K562 (cell line): ENCODE results near the gene PELI3. TPM values are rescaled to one million over a fixed set of nuclear protein-coding genes. Genes with fewer than 3 reads are reported as not detected.

Source experiments
- ATF1 ChIP-seq, 2 experiments: fragments of 450-650 bp in 1 of 2; IDR thresholded peaks; 2 replicates each; pipeline ENCODE4 v1.6.1; 2016; ENCODE audit warnings: missing compliant biosample characterization in 1 of 2, missing genetic modification characterization in 1 of 2
- ATF7 ChIP-seq: fragments of 450-650 bp; IDR thresholded peaks from 2 replicates; pipeline ENCODE4 v1.7.1; 2014; ENCODE audit warnings: mild to moderate bottlenecking, moderate library complexity
- DMBX1 ChIP-seq: fragments of 250-450 bp; sonication (Bioruptor Pico); IDR thresholded peaks from 2 replicates; pipeline ENCODE4 v1.8.0; 2022; ENCODE audit warnings: inconsistent platforms, mild to moderate bottlenecking, moderate library complexity, borderline replicate concordance
- ELF4 ChIP-seq: fragments of 450-650 bp; formaldehyde crosslinking; IDR thresholded peaks from 2 replicates; pipeline ENCODE4 v1.4.0; 2022; ENCODE audit warnings: missing genetic modification characterization
- GTF2E2 ChIP-seq: fragments of 200-800 bp; sonication (Bioruptor generic); IDR thresholded peaks from 2 replicates; pipeline ENCODE4 v1.6.1; 2016; ENCODE audit warnings: missing genetic modification characterization, missing compliant biosample characterization
- HDAC1 ChIP-seq, 2 experiments: fragments of 450-650 bp; IDR thresholded peaks; 2 replicates each; pipeline ENCODE4 v1.6.1; 2016 to 2017; ENCODE audit warnings: inconsistent platforms in 1 of 2, mild to moderate bottlenecking in 1 of 2, moderate library complexity in 1 of 2
- HDAC8 ChIP-seq: fragments of 450-650 bp; IDR thresholded peaks from 2 replicates; pipeline ENCODE4 v1.6.1; 2016; ENCODE audit warnings: mild to moderate bottlenecking, missing genetic modification characterization, moderate library complexity, missing compliant biosample characterization
- HDGF ChIP-seq: fragments of 450-650 bp; IDR thresholded peaks from 2 replicates; pipeline ENCODE4 v1.6.1; 2016
- ILF3 ChIP-seq: fragments of 450-650 bp; IDR thresholded peaks from 2 replicates; pipeline ENCODE4 v1.6.1; 2018; ENCODE audit warnings: antibody characterized with exemption, mild to moderate bottlenecking, moderate library complexity, borderline replicate concordance
- MYNN ChIP-seq, 2 experiments: sonication (generic); formaldehyde crosslinking in 1 of 2; IDR thresholded peaks; 2 replicates each; pipeline versions ENCODE4 v1.5.0 to v1.6.1; 2016 to 2020; ENCODE audit warnings: antibody characterized with exemption in 1 of 2, missing genetic modification reagents in 1 of 2
- POU5F1 ChIP-seq: fragments of 150-350 bp; IDR thresholded peaks from 2 replicates; pipeline ENCODE4 v1.6.1; 2014; ENCODE audit warnings: borderline replicate concordance, low read length, low read depth, mild to moderate bottlenecking; ENCODE audit not compliant: partially characterized antibody
- PTBP1 ChIP-seq: fragments of 200-400 bp; formaldehyde crosslinking; IDR thresholded peaks from 2 replicates; pipeline ENCODE4 v1.6.1; 2017; ENCODE audit warnings: low read depth, low read length
- PYGO2 ChIP-seq: fragments of 450-650 bp; IDR thresholded peaks from 2 replicates; pipeline ENCODE4 v1.6.1; 2016; ENCODE audit warnings: mild to moderate bottlenecking, missing genetic modification characterization, moderate library complexity, missing compliant biosample characterization
- RBM25 ChIP-seq: fragments of 200-400 bp; formaldehyde crosslinking; IDR thresholded peaks from 2 replicates; pipeline ENCODE4 v1.6.1; 2018; ENCODE audit warnings: low read length, low read depth, moderate library complexity; ENCODE audit not compliant: severe bottlenecking
- SLC30A9 ChIP-seq: fragments of 250-450 bp; sonication (Bioruptor Pico); IDR thresholded peaks from 2 replicates; pipeline ENCODE4 v1.8.0; 2022; ENCODE audit warnings: mild to moderate bottlenecking, moderate library complexity
- ZBTB7A ChIP-seq: IDR thresholded peaks from 2 replicates; pipeline ENCODE4 v1.6.1; 2011; ENCODE audit warnings: low read depth, mild to moderate bottlenecking, low read length, moderate library complexity, borderline replicate concordance; ENCODE audit not compliant: control insufficient read depth
- ZFP36 ChIP-seq: fragments of 150-350 bp; IDR thresholded peaks from 2 replicates; pipeline ENCODE4 v1.6.1; 2018; ENCODE audit warnings: low read length, low read depth; ENCODE audit not compliant: partially characterized antibody
- ZKSCAN3 ChIP-seq: fragments of 250-450 bp; sonication (Bioruptor Pico); IDR thresholded peaks from 2 replicates; pipeline ENCODE4 v1.4.0; 2020
- ZNF274 ChIP-seq: IDR thresholded peaks from 2 replicates; pipeline ENCODE4 v1.6.1; 2011; ENCODE audit warnings: low read depth, mild to moderate bottlenecking, low read length, moderate library complexity, borderline replicate concordance
- ZNF717 ChIP-seq: fragments of 250-450 bp; sonication (Bioruptor Pico); IDR thresholded peaks from 2 replicates; pipeline ENCODE4 v1.5.0; 2021
- polyA plus RNA-seq, 8 experiments: library from polyadenylated mRNA; depleted of rRNA in 4 of 8; stranded (reverse) in 5 of 8; unstranded in 3 of 8; fragments of >200 nt; fragmentation: Nextera tagmentation in 2 of 8; fragmentation: Illumina TruSeq in 1 of 8; extraction: Ambion mirVana in 2 of 8; extraction: Trizol in 1 of 8; gene quantifications; 2 replicates each; pipeline versions ENCODE4 v1.2.1 to v1.2.3, GENCODE V29; 2011 to 2014; ENCODE audit warnings: inconsistent platforms in 1 of 8, missing spikeins in 1 of 8
- total RNA-seq, 7 experiments: library from RNA; depleted of rRNA in 6 of 7; stranded (reverse); fragments of >200 nt in 6 of 7; fragmentation: Illumina TruSeq in 2 of 7; extraction: Trizol in 2 of 7; gene quantifications; 2 replicates each; pipeline versions ENCODE4 v1.2.1 to v1.2.3, GENCODE V29; 2011 to 2021; ENCODE audit warnings: low replicate concordance in 1 of 7
- TF ChIP-seq, protein P1 (sequence below): fragments of 250-450 bp; sonication (Bioruptor Pico); IDR thresholded peaks from 2 replicates; pipeline ENCODE4 v1.5.0; 2022; ENCODE audit warnings: mild to moderate bottlenecking
- TF ChIP-seq, protein P2 (sequence below): sonication (generic); formaldehyde crosslinking; IDR thresholded peaks from 2 replicates; pipeline ENCODE4 v1.8.1; 2023; ENCODE audit warnings: mild to moderate bottlenecking, missing genetic modification reagents
- TF ChIP-seq, protein P3 (sequence below): fragments of 450-650 bp; formaldehyde crosslinking; IDR thresholded peaks from 2 replicates; pipeline ENCODE4 v1.4.0; 2022; ENCODE audit warnings: missing genetic modification characterization
- TF ChIP-seq, protein P4 (sequence below): sonication (generic); formaldehyde crosslinking; IDR thresholded peaks from 2 replicates; pipeline ENCODE4 v1.9.0; 2022; ENCODE audit warnings: mild to moderate bottlenecking, missing genetic modification reagents

PELI3 gene
- total and polyA plus RNA-seq, 9 of the 15 experiments (the other 6 are each of a cell fraction or from before 2014, with no cell fraction given) = 0.17 to 4.2 (median 1.9) TPM

DNA sequence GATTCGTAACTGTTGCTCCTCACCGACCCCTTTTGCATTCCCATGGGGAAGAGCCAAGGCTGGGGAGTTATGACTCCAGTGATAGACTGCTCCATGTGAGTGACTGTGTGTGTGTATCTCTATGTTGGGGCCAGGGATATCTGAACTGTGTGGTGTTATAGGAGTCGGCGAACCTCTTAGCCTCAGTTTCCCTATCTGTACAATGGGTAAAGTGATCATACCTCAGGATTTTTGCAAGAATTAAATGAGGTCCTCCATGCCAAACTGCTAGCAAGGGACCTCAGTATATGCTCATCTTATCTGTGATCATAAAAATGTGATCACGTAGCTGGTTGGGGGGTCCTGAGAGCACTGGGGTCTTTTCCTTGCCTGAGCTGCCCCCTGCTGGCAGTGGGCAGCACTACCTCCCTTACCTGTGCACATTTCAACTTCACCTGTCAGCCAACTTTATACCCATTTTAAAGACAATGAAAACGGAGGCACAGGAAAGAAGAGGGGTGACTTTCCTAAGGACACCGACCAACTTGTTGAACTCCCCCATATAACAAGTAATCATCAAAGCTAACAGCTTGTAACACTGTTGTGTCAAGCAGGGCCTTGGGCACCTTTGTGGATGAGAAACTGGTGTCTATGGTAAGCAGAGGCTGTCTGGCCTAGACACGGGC, 12.2 kb downstream of the PELI3 start (continued):
- TF ChIP-seq, protein P1, sequence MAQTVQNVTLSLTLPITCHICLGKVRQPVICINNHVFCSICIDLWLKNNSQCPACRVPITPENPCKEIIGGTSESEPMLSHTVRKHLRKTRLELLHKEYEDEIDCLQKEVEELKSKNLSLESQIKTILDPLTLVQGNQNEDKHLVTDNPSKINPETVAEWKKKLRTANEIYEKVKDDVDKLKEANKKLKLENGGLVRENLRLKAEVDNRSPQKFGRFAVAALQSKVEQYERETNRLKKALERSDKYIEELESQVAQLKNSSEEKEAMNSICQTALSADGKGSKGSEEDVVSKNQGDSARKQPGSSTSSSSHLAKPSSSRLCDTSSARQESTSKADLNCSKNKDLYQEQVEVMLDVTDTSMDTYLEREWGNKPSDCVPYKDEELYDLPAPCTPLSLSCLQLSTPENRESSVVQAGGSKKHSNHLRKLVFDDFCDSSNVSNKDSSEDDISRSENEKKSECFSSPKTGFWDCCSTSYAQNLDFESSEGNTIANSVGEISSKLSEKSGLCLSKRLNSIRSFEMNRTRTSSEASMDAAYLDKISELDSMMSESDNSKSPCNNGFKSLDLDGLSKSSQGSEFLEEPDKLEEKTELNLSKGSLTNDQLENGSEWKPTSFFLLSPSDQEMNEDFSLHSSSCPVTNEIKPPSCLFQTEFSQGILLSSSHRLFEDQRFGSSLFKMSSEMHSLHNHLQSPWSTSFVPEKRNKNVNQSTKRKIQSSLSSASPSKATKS (CRISPR knock-in tag) = 0 out of 2 replicates have a peak, but pooled peaks have one; percentile 1
- TF ChIP-seq SLC30A9 = no peak
- no peak for TF ChIP-seq MYNN (IDR thresholded peaks at IDR 0.05)
- no peak for TF ChIP-seq MYNN (CRISPR knock-in tag; IDR thresholded peaks at IDR 0.05)
- TF ChIP-seq ZKSCAN3 (CRISPR knock-in tag) = no peak
- TF ChIP-seq POU5F1 = no peak
- no peak for TF ChIP-seq ILF3
- 0 out of 2 replicates have a peak, but pooled peaks have one; percentile 36 for TF ChIP-seq ZNF717
- no peak for TF ChIP-seq HDAC8 (tag)
- no peak for TF ChIP-seq ELF4 (CRISPR knock-in tag)
- TF ChIP-seq ZBTB7A = peak; percentile 97
- TF ChIP-seq ZFP36 = no peak
- TF ChIP-seq, protein P2, sequence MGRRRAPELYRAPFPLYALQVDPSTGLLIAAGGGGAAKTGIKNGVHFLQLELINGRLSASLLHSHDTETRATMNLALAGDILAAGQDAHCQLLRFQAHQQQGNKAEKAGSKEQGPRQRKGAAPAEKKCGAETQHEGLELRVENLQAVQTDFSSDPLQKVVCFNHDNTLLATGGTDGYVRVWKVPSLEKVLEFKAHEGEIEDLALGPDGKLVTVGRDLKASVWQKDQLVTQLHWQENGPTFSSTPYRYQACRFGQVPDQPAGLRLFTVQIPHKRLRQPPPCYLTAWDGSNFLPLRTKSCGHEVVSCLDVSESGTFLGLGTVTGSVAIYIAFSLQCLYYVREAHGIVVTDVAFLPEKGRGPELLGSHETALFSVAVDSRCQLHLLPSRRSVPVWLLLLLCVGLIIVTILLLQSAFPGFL = no peak
- TF ChIP-seq DMBX1 (CRISPR knock-in tag) = no peak
- no peak for TF ChIP-seq PYGO2 (tag)
- TF ChIP-seq, protein P3, sequence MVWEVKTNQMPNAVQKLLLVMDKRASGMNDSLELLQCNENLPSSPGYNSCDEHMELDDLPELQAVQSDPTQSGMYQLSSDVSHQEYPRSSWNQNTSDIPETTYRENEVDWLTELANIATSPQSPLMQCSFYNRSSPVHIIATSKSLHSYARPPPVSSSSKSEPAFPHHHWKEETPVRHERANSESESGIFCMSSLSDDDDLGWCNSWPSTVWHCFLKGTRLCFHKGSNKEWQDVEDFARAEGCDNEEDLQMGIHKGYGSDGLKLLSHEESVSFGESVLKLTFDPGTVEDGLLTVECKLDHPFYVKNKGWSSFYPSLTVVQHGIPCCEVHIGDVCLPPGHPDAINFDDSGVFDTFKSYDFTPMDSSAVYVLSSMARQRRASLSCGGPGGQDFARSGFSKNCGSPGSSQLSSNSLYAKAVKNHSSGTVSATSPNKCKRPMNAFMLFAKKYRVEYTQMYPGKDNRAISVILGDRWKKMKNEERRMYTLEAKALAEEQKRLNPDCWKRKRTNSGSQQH (CRISPR knock-in tag) = no peak
- TF ChIP-seq HDGF = no peak
- TF ChIP-seq, protein P4, sequence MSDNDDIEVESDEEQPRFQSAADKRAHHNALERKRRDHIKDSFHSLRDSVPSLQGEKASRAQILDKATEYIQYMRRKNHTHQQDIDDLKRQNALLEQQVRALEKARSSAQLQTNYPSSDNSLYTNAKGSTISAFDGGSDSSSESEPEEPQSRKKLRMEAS (CRISPR knock-in tag) = no peak
- TF ChIP-seq ZNF274 = no peak
- TF ChIP-seq RBM25 = peak; percentile 94
- no peak for TF ChIP-seq ATF1 (CRISPR knock-in tag; IDR thresholded peaks at IDR 0.05)
- no peak for TF ChIP-seq ATF1 (tag; IDR thresholded peaks at IDR 0.05)
- TF ChIP-seq PTBP1 = no peak
- TF ChIP-seq HDAC1 (IDR thresholded peaks at IDR 0.05) = 0 out of 4 replicates have a peak, but pooled peaks of 1 of the 2 experiments have one; percentile 53
- TF ChIP-seq ATF7 = no peak
- TF ChIP-seq GTF2E2 (tag) = no peak
